ENCODE data around the gene C9orf50. TPM values are rescaled to one million over a fixed set of nuclear protein-coding genes. Genes with fewer than 3 reads are reported as not detected.

C9orf50 gene
- total RNA-seq, 1 donor from 2014 or later = not detected

DNA sequence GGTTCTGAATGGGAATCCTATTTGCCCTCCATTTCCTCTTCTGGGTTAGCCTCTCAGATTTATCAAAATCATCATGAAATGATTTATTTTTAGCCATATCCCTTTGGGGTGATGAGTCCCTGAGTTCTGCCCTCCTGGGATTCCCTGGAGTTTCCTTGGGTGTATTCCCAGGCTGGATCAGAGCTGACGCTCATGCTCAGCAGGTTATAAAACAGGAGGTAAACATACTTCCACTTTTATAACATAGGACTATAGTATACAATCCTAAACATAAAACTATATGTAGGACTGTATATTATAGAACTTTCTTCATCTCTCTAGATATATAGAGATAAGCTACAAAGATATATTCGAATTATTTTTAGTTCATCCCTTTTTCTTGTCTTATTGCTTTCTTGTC lies 40.1 kb upstream of the C9orf50 start:
- Mint-ChIP-seq H3K9me3 (no peaks in the 10 kb centered on the region), H3K27ac (no peak overlapping the region), H3K4me1 (peaks cover 7% of the 10 kb centered on the region), H3K27me3 (peaks cover 12% of the 10 kb centered on the region), H3K36me3 (ENCODE audit: low read depth) (no peaks in the 10 kb centered on the region), H3K4me3 (no peak overlapping the region)
- DNase-seq (no peak), ATAC-seq (ENCODE audit: low read depth) (no peak)
- intact Hi-C loops (cut with micrococcal nuclease) = no loop called here
- CTCF ChIA-PET = no interaction called here
- POLR2A ChIA-PET = no interaction called here
- TF ChIP-seq, protein P1, sequence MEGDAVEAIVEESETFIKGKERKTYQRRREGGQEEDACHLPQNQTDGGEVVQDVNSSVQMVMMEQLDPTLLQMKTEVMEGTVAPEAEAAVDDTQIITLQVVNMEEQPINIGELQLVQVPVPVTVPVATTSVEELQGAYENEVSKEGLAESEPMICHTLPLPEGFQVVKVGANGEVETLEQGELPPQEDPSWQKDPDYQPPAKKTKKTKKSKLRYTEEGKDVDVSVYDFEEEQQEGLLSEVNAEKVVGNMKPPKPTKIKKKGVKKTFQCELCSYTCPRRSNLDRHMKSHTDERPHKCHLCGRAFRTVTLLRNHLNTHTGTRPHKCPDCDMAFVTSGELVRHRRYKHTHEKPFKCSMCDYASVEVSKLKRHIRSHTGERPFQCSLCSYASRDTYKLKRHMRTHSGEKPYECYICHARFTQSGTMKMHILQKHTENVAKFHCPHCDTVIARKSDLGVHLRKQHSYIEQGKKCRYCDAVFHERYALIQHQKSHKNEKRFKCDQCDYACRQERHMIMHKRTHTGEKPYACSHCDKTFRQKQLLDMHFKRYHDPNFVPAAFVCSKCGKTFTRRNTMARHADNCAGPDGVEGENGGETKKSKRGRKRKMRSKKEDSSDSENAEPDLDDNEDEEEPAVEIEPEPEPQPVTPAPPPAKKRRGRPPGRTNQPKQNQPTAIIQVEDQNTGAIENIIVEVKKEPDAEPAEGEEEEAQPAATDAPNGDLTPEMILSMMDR (IDR thresholded peaks at IDR 0.05) = no peak

DNA sequence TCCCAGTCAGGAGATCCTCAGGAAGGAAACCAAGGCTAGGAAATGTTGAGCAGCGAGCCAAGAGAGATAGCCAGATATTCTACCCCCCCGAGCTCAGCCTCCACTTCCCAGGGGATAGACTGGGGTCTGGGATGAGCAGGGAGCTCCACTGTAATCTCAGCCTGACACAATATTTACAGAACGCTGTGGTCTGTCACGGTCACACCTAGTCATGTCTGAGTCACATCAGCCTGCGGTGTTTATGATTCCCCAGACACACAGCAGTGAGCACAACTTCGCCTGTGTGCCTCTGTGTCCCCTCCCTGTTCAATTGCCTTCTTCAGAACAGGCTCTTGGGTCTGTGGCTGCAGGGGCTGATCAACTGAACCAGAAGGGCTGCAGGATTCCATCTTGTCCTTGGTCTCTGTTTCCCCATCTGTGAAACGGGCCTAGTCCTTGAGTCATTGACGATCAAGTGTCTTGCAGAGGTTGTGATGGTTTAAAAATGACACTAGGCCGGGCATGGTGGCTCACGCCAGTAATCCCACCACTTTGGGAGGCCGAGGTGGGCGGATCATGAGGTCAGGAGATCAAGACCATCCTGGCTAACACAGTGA lies 36.0 kb upstream of the C9orf50 start:
- POLR2A ChIA-PET = no interaction called here
- CTCF ChIA-PET = no interaction called here
- Mint-ChIP-seq H3K9me3 (no peaks in the 10 kb centered on the region), H3K4me1 (no peaks in the 10 kb centered on the region), H3K27ac (no peak overlapping the region), H3K27me3 (peaks cover 2% of the 10 kb centered on the region), H3K4me3 (no peak overlapping the region), H3K36me3 (ENCODE audit: low read depth) (no peaks in the 10 kb centered on the region)
- ATAC-seq (ENCODE audit: low read depth) (no peak), DNase-seq (no peak)
- TF ChIP-seq, protein P1 (IDR thresholded peaks at IDR 0.05) = no peak
- intact Hi-C loops (cut with micrococcal nuclease) = no loop called here

DNA sequence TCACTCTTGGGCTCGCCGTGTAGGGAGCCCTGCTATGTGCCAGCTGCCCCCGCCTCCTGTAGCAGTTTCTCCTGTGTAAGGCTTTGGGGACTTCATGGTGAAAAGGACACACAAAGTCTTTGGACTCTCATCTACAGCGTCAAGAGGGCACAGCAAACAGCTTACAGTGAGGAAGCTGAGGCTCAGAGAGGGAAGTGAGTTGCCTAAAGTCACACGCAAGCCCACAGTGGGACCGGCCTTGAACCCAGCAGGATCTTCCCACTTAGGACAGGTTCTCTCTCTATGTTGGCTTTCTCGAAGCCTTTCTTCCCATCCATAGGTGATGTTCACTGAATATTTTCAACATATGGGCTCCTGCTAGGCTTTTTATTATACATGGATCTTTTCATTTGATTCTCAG lies 34.8 kb upstream of the C9orf50 start:
- ATAC-seq (ENCODE audit: low read depth) = no peak
- intact Hi-C loops (cut with micrococcal nuclease) = no loop called here
- Mint-ChIP-seq H3K4me3 (no peak overlapping the region), H3K27me3 (peaks cover 2% of the 10 kb centered on the region), H3K36me3 (ENCODE audit: low read depth) (no peaks in the 10 kb centered on the region), H3K9me3 (no peaks in the 10 kb centered on the region), H3K27ac (no peak overlapping the region), H3K4me1 (no peaks in the 10 kb centered on the region)
- ChIA-PET POLR2A (no interaction called here), CTCF (no interaction called here)
- TF ChIP-seq, protein P1 (IDR thresholded peaks at IDR 0.05) = no peak
- DNase-seq = no peak

DNA sequence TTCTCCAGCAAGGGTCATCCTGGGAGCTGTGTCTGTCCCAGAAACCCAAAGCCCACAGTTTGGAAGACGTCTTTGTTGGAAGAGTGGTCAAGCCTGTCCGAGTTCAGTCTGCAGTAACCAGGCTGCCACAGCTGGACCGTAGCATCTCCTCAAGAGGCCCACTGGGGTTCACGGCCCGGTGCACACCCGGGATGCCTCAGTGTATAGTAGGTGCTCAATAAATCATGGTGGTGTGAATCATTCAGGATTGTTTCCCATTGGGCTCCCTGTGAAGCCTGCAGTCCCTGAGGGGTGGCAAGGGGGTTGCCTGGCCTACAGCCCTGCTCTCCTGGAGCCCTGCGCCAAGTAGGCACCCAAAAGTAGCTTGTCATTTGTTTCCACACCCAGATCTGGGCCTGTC lies 34.3 kb upstream of the C9orf50 start:
- CTCF ChIA-PET = no interaction called here

DNA sequence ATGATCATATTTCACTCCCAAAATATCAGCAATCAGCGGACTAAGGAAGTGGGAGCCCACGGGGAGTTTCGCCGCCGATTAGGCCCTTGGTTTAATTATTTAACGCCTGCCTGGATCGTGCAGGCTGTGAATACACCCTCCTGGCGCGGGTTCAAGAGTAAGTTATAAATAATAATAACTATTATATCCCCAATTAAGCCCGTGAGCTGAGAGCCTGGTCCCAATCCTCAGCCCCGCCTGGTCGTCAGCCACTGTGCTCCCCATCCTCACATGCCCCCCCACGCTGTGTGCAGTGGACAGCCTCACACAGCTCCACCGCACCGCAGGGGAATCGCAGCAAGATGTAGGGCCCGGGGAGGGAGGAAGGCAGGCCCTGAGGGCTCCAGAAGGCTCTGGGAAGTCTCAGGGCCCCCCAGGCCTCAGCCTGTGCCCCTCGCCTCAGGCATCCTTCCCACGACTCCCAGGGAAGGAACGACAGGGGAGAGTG lies 33.7 kb upstream of the C9orf50 start:
- intact Hi-C loops (cut with micrococcal nuclease) = no loop called here
- H3K27me3 Mint-ChIP-seq = peaks cover 2% of the 10 kb centered on the region
- H3K36me3 Mint-ChIP-seq (ENCODE audit: low read depth) = no peaks in the 10 kb centered on the region
- no peak overlapping the region for H3K27ac Mint-ChIP-seq
- ChIA-PET CTCF (no interaction called here), POLR2A (no interaction called here)
- no peaks in the 10 kb centered on the region for H3K9me3 Mint-ChIP-seq
- H3K4me1 Mint-ChIP-seq = no peaks in the 10 kb centered on the region
- no peak overlapping the region for H3K4me3 Mint-ChIP-seq
- ATAC-seq (ENCODE audit: low read depth) (no peak), DNase-seq (no peak)
- TF ChIP-seq, protein P1 (IDR thresholded peaks at IDR 0.05) = no peak

More for the DNA sequence above, 34.3 kb upstream of the C9orf50 start:
- DNase-seq (no peak), ATAC-seq (ENCODE audit: low read depth) (no peak)
- peaks cover 2% of the 10 kb centered on the region for H3K27me3 Mint-ChIP-seq
- H3K27ac Mint-ChIP-seq = no peak overlapping the region
- intact Hi-C loops (cut with micrococcal nuclease) = no loop called here
- H3K36me3 Mint-ChIP-seq (ENCODE audit: low read depth) = no peaks in the 10 kb centered on the region
- no peaks in the 10 kb centered on the region for H3K9me3 Mint-ChIP-seq
- POLR2A ChIA-PET = no interaction called here
- H3K4me3 Mint-ChIP-seq = no peak overlapping the region
- no peaks in the 10 kb centered on the region for H3K4me1 Mint-ChIP-seq
- TF ChIP-seq, protein P1 (IDR thresholded peaks at IDR 0.05) = no peak
